ENCODE data around the gene CGB2. TPM values are rescaled to one million over a fixed set of nuclear protein-coding genes. Genes with fewer than 3 reads are reported as not detected.

Gene CGB2
- total RNA-seq, 1 experiment from 2014 or later: 0.77 TPM

DNA sequence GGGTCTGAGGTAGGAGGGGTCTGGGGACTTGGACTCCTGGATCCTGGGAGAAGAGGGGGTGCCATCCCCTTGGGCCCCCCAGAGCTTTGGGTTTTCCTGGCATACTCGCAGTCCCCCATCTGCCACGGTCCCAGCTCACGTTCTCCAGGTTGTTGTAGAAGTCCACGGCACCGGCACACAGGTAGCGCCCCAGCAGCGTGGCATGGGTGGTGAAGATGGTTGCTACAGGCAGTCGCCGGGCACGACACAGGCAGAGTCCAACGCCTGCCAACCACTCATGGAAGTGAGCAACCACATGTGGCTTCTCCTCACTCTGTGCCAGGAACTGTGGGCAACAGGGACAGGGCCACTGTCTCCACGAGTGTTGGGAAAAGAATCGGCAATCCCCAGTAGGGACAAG is 46.0 kb upstream of the CGB2 start:
- Histone ChIP-seq H3K56ac (ENCODE audit: insufficient read length, low read depth, low read length) (no peak overlapping the region), H3T11ph (ENCODE audit: low read length) (no peak overlapping the region), H4K91ac (ENCODE audit: insufficient read length, low read depth, low read length) (no peak overlapping the region), H4K8ac (replicated peaks; ENCODE audit: insufficient read length, low read depth, low read length) (no peak overlapping the region), H2BK20ac (ENCODE audit: low read depth, low read length, poor library complexity, severe bottlenecking) (no peak overlapping the region), H3K9me3 (ENCODE audit: control insufficient read depth, low read depth, low read length) (no peaks in the 10 kb centered on the region), H3K4me1 (ENCODE audit: insufficient read depth, low read length) (no peaks in the 10 kb centered on the region), H3K9ac (ENCODE audit: extremely low read depth, insufficient read length, low read length) (no peak overlapping the region), H3K4me2 (ENCODE audit: insufficient read depth, insufficient read length, low read length) (no peak overlapping the region), H3K79me1 (ENCODE audit: insufficient read depth, low read depth, low read length, poor library complexity, severe bottlenecking) (no peaks in the 10 kb centered on the region), H2BK120ac (ENCODE audit: low read depth, low read length, poor library complexity, severe bottlenecking) (no peak overlapping the region), H3K23ac (ENCODE audit: insufficient read length, low read depth, low read length) (no peak overlapping the region), H2AFZ (ENCODE audit: low read length) (no peak overlapping the region), H2BK5ac (ENCODE audit: insufficient read length, low read length) (no peak overlapping the region), H3K79me2 (ENCODE audit: insufficient read depth, low read length) (no peaks in the 10 kb centered on the region), H2BK12ac (ENCODE audit: insufficient read length, low read depth, low read length) (no peak overlapping the region), H3K27me3 (ENCODE audit: insufficient read depth, low read length) (no peaks in the 10 kb centered on the region), H3K23me2 (ENCODE audit: insufficient read length, low read depth, low read length, poor library complexity, severe bottlenecking) (no peaks in the 10 kb centered on the region), H2AK5ac (ENCODE audit: insufficient read length, low read length) (no peak overlapping the region), H3K18ac (ENCODE audit: insufficient read length, low read depth, low read length) (no peak overlapping the region), H4K20me1 (ENCODE audit: control insufficient read depth, insufficient read depth, insufficient read length) (no peaks in the 10 kb centered on the region), H4K5ac (ENCODE audit: insufficient read length, low read depth, low read length) (no peak overlapping the region), H2BK15ac (ENCODE audit: low read depth, low read length) (no peak overlapping the region), H3K4ac (ENCODE audit: low read depth, low read length) (no peak overlapping the region), H3K14ac (ENCODE audit: insufficient read depth, low read length) (no peak overlapping the region), H3K27ac (ENCODE audit: insufficient read length, low read depth, low read length) (no peak overlapping the region)
- Mint-ChIP-seq H3K27me3 (ENCODE audit: low read depth) (no peaks in the 10 kb centered on the region), H3K36me3 (ENCODE audit: insufficient read depth in 1 of 3, low read depth in 3 of 3) (peaks cover 29 to 72% (median 67%) of the 10 kb centered on the region in 3 experiments), H3K27ac (no peak overlapping the region), H3K4me1 (peaks cover 8% of the 10 kb centered on the region in 2 experiments), H3K4me3 (no peak overlapping the region), H3K9me3 (no peaks in the 10 kb centered on the region; a peak in 1 of 5 replicates)
- WGBS (ENCODE audit: extremely low coverage, insufficient read length, low lambda C conversion rate): no CpG with 5 or more reads among the region's 13 CpGs
- DNase-seq: no peak
- TF ChIP-seq, protein P1, sequence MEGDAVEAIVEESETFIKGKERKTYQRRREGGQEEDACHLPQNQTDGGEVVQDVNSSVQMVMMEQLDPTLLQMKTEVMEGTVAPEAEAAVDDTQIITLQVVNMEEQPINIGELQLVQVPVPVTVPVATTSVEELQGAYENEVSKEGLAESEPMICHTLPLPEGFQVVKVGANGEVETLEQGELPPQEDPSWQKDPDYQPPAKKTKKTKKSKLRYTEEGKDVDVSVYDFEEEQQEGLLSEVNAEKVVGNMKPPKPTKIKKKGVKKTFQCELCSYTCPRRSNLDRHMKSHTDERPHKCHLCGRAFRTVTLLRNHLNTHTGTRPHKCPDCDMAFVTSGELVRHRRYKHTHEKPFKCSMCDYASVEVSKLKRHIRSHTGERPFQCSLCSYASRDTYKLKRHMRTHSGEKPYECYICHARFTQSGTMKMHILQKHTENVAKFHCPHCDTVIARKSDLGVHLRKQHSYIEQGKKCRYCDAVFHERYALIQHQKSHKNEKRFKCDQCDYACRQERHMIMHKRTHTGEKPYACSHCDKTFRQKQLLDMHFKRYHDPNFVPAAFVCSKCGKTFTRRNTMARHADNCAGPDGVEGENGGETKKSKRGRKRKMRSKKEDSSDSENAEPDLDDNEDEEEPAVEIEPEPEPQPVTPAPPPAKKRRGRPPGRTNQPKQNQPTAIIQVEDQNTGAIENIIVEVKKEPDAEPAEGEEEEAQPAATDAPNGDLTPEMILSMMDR (conservative IDR thresholded peaks at IDR 0.05): no peak

Data from H9 (cell line).